ENCODE measurements around the gene CRIP3. TPM values are rescaled to one million over a fixed set of nuclear protein-coding genes. Genes with fewer than 3 reads are reported as not detected.
"Not testable (repeated sequence)": the region's sequence is repeated elsewhere in the genome, so short reads cannot be mapped to it uniquely, and the experiment has no call there.

The CRIP3 gene, protein sequence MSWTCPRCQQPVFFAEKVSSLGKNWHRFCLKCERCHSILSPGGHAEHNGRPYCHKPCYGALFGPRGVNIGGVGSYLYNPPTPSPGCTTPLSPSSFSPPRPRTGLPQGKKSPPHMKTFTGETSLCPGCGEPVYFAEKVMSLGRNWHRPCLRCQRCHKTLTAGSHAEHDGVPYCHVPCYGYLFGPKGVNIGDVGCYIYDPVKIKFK
- 4.1 TPM for total RNA-seq
- long read RNA-seq, partial matches to known transcripts: 1 of 4 reads
- long read RNA-seq, other reads (novel, unspliced or antisense): 3 of 4 reads

DNA sequence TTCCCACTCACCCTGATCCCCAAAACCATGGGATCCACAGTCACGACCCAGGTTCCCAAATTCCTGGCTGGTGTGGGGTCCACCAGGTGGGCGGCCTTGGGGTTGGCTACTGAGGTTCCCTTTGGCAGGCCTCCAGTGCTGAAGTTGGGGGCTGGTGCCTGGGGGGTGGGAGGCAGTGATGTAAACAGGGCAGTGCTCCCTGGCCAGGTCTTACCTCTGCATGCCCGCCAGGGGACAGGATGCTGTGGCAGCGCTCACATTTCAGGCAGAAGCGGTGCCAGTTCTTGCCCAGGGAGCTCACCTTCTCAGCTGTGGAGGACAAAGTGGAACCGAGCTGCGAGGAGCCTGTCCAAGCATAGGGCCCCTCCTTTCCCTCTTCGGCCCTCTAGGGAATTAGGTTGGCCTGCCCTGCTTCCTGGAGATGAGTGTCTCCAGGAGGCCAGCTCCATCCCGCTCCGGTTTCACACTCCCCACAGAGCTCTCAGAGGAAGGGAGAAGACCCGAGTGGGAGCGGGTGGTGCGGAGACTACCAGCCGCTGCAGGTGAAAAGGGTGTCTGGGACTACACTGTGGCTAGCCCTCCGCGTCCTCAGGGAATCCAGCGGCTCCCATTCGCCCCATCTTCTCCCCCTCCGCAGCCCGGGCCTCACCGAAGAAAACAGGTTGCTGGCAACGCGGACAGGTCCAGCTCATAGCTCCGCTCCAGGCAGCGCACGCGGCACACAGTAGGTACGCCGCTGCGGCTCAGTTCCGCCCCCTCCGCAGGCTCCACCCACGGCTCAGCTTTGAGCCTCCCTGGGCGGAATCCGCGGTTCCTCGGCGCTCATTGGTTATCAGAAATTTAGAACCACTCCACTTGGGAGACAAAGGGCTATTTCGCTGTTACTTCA, at the start of gene CRIP3:
TSS of gene CRIP3 (minus strand) at position 726 of the 889 bp plus-strand sequence. CDS start at position 692, 34 bp downstream.
- ATAC-seq (ENCODE audit: poor library complexity): peak; percentile 82
- intact Hi-C loops (cut with DNase I): no loop called here
- peak; percentile 70 for DNase-seq

DNA sequence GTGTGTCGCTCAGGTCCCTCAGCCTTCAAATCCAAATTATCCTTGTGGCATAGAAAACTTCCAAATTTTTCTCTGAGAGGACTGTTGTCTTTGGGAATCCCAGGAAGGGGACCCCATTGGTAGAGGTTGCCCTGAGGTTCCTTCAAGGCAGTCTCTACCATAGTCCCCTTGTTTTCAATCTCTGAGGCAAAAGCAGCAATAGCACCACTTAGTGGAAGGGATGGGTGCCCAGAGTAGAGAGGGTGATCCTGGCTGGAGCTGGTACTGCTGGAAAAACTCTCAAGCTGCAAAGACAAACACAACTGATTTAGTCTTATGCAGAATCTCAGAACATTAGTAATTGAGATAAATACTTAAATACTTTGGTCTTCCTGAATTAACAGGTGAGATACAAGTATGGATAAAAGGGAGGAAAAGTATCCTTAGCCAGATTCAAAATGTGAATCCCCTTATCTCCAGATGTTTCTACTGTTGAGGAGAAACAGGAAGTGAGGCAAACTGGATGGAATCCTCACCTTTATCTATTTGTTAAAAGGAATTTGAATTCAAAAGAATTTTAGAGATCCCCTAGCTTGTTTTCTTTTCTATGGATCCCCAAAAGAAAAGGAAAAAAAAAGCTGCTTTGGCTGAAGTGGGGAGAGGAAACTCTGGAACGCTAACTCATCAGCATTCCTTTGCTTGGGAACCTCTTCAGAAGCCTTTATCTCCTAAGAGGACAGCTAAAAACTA, 47.4 kb upstream of the CRIP3 start:
- ATAC-seq (ENCODE audit: poor library complexity): peak; percentile 80
- intact Hi-C loops (cut with DNase I): loop anchor here (5.0 kb wide), 1 partner anchor 94 kb away; no protein-coding TSS in a partner anchor
- no peak for DNase-seq

DNA sequence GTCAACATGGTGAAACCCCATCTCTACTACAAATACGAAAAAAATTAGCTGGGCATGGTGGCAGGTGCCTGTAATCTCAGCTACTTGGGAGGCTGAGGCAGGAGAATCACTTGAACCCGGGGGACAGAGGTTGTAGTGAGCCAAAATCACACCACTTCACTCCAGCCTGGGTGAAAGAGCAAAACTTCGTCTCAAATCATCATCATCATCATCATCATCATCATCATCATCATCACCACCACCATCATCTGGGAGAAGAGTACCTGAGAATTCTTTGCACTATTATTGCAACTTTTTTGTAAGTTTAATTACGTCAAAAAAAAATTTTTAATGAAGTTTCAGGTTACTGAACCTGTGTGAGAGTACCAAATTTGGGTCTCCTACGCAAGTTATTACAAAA, 43.3 kb upstream of the CRIP3 start:
- ATAC-seq (ENCODE audit: poor library complexity); intact Hi-C loops (cut with DNase I): not testable (repeated sequence)

DNA sequence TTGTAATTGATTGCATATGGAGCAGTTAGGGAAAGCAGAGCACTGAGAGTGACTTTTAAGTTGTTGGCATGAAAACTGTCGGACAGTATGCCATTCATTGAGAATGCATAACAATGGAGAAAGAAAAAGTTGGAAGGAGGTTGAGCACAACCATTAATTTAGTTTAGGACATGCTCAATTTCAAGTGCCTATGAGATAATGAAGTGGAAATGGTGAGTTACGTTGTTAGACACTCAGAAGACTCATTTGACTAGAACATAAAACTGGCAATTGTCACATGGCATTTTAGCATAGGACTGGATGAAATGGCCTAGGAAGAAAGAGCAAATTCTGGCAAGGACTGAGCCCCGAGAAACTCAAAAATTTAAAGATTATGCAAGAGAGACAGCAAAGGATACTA, 38.8 kb upstream of the CRIP3 start:
- intact Hi-C loops (cut with DNase I): no loop called here
- DNase-seq (no peak), ATAC-seq (ENCODE audit: poor library complexity) (no peak)

More for the DNA sequence above, 43.3 kb upstream of the CRIP3 start:
- not testable (repeated sequence) for DNase-seq

DNA sequence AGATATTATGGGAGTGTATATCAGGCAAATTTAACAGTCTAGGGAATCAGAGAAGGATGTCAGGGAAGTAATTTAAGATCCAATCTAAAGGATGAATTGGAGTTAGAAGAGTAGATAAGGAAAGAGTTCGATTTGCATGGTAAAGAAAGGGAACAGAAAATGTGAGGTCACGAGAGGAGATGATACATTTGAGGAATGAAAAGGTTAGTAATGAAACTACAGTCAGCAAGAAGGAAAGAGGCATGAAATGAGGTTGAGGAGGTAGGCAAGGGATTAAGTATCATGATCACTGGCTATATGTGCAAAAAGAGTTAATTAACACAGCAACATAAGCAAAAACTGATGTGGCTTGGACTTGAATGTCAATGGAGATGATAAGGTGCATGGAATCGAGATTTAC, 38.4 kb upstream of the CRIP3 start:
- intact Hi-C loops (cut with DNase I): no loop called here
- ATAC-seq (ENCODE audit: poor library complexity) (no peak), DNase-seq (no peak)

DNA sequence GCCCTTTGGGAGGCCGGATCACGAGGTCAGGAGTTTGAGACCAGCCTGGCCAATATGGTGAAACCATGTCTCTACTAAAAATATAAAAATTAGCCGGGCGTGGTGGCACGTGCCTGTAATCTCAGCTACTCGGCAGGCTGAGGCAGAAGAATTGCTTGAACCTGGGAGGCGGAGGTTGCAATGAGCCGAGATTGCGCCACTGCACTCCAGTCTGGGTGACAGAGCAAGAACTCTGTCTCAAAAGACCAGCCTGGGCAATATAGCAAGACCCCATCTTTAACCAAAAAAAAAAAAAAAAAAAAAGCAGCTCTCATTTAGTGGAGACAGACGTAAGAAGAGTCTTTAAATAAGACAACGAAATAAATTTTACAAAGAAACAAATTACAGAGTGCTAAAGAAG, 37.6 kb upstream of the CRIP3 start:
- intact Hi-C loops (cut with DNase I); DNase-seq; ATAC-seq (ENCODE audit: poor library complexity): not testable (repeated sequence)

DNA sequence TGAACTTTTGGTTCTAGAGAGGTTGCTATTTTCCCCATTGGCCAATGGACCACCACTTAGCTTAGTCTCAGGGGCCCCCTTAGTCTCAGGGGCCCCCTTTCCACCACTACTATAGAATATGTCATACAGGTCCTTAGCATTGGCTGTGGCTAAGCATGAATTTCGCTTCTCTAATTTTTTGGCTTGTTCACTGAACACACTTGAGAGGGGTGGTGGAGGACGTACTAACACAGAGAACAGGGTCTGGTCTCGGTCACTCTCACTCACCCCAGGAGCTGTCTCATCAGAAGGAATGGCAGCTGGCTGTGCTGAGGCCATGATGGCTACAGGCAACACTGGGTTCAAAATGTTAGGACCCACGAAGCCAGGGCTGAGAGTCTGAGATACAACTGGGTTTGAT, 30.5 kb upstream of the CRIP3 start:
- intact Hi-C loops (cut with DNase I): loop anchor here (10.0 kb wide), 1 partner anchor 434 kb away; no protein-coding TSS in a partner anchor
- ATAC-seq (ENCODE audit: poor library complexity) (no peak), DNase-seq (no peak)

DNA sequence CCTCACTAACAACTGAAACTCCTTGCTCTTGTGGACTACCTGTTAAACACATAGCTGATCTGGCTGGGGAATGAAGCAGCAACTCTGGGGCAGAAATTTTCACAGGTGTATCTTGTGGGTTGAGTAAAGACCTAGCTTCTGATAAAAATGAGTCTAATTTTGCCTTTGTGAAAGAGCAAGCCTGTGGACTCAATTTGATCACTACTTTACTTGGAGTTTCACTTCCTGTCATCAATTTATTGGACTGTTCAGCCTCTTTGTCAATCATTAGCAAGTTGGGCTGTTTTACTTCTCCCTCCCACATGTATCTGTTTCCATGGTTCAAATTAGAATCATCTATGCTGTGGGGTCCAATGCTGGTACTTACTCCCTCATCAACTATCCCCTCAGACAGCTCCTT, 29.6 kb upstream of the CRIP3 start:
- no peak for DNase-seq
- intact Hi-C loops (cut with DNase I): loop anchor here (10.0 kb wide), 1 partner anchor 433 kb away; no protein-coding TSS in a partner anchor

DNA sequence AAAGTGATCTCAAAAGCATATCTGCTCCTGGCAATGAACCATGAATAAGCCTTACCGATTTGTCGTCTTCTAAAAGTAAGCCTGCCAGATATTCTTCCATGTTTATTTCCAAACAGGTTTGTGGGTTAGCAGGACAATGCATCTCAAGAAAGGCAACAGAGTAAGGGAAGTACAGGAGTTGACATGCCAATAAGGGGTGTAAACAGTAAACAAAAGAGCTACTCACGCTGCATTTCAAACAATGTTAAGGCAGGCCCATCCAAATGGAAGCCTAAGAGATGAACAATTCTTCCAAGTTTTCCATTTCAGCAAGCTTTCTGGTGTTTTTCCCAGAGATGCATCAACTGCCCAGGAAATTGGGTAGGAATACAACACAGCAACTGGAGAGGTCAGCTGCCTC, 27.8 kb upstream of the CRIP3 start:
- intact Hi-C loops (cut with DNase I): loop anchor here (10.0 kb wide), 1 partner anchor 432 kb away; no protein-coding TSS in a partner anchor
- no peak for ATAC-seq (ENCODE audit: poor library complexity)
- DNase-seq: no peak

More for the DNA sequence above, 29.6 kb upstream of the CRIP3 start:
- ATAC-seq (ENCODE audit: poor library complexity): no peak

DNA sequence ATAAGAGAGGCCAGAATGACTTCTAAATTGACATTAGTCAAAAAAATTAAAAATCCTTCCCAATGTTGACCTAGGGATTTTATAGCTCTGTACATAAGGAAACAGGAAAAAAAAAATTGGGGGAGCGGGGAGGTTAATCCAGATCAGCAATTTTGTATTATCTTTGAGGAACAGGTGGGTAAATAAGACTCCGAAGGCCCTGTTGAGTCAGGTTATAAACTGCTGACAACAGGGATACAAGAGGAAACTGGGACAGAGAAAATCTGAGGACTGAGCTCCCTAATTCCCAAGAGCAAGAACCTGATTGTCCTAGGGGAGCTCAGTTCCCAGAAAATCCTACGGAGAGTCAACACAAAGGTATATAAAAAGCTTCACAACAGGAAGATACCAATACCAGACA, 26.8 kb upstream of the CRIP3 start:
- DNase-seq: no peak
- intact Hi-C loops (cut with DNase I): loop anchor here (10.0 kb wide), 1 partner anchor 431 kb away; no protein-coding TSS in a partner anchor
- ATAC-seq (ENCODE audit: poor library complexity): no peak

DNA sequence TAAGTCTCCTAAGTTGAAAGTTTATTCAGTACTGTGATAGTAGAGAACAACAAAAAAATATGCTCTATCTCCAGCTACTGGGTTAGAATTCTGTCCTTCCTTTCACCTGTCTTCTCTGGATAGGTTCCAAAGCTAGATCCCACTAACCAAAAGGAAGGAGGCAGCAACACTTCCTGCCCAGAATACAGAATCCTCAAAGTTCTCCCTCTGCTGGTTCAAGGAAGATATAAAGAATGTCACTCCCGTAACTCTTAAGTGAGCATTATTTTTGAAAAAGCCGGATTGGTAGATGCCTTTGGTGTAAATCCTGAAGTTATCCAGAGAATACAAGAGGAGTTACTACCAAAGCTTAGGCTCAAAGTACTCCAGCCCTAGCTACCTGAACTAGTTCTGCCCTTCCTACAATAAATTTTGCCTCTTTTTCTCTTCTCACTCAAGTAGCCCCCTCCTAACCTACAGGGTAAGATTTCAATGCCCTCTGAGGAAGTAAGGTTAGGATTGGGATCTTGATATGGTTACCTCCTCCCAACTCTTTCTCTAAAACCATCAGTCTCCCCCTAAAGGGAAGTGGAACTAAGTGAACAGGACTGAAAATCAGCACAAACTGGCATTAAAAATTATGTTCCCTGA, 26.0 kb upstream of the CRIP3 start:
- ATAC-seq (ENCODE audit: poor library complexity): peak; percentile 66
- no peak for DNase-seq
- intact Hi-C loops (cut with DNase I): loop anchor here (5.0 to 10.0 kb wide), 2 partner anchors 67 to 430 kb away; no protein-coding TSS in a partner anchor

DNA sequence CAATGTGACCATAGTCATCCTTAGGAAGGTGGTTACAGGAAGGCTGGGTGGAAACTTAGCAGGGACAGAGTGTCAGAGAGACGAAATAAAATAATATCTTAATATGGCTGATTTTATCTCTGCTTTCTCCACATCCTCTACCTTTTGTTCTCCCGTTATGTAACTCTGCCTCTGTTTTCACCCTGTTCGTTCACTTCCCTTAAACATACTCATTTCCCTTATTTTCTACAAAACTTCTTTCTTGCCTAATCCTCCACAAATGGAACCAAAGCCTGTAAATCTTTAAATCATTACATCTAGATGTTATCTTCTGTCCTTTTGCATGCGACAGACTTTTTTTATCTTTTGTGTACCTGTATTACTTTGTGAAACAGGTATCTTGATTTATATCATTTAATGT, 23.3 kb upstream of the CRIP3 start:
- no peak for ATAC-seq (ENCODE audit: poor library complexity)
- intact Hi-C loops (cut with DNase I): loop anchor here (5.0 to 10.0 kb wide), 2 partner anchors 65 to 427 kb away; no protein-coding TSS in a partner anchor
- no peak for DNase-seq

DNA sequence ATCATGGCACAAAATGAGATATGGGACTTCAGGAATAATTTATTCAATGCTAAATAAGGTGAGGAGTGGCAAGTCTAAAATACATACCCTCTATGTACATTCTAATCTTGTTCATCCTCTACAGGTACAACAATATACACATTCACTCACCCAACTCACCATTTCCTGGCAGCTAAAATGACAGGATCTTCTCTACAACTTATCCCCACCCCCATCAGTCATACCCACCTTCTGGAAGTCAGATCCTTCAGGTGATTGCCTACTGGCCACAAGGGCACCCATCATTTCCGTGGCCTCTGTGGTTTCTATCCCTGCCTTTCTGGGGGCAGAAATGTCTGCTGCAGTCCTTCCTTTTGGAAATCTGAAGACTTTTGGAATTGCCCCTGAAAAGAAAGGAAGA, 22.8 kb upstream of the CRIP3 start:
- DNase-seq (no peak), ATAC-seq (ENCODE audit: poor library complexity) (no peak)
- intact Hi-C loops (cut with DNase I): loop anchor here (5.0 to 10.0 kb wide), 2 partner anchors 64 to 427 kb away; no protein-coding TSS in a partner anchor

DNA sequence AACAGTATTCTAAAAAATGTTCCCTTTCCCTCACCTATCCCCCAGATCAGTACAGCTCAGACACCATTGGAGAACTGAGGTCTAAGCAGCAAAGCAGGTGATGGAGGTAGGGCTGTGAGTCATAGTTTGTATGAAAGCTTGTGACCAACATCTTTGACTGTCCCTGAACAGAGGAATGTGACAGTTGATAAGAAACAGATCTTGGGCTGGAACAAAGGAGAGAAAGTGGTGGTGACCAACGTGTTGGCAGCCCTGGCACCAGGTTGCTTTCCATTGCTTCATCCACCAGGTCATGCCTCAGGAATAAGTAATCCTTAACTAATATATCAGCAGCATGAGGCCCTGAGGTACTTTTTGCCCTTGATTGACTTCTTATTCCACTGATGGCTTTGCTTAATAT, 19.9 kb upstream of the CRIP3 start:
- ATAC-seq (ENCODE audit: poor library complexity): peak; percentile 97
- intact Hi-C loops (cut with DNase I): no loop called here
- DNase-seq: peak; percentile 63

DNA sequence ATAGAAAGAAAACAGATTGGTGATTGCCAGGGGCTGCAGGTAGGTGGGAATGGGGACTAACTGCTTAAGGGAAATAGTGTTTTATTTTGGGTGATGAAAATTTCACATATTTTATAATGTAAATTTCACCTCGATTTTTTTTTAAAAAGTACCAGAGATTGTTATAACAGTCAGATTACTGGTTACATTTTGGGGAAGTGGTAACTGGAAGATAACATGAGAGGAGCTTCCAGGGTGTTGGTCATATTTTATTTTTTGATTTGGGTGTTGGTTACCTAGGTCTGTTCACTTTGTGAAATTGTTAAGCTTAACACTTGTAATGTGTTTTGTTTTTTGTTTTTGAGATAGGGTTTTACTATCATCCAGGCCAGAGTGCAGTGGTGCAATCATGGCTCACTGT, 17.2 kb upstream of the CRIP3 start:
- intact Hi-C loops (cut with DNase I): no loop called here
- ATAC-seq (ENCODE audit: poor library complexity) (no peak), DNase-seq (no peak)

DNA sequence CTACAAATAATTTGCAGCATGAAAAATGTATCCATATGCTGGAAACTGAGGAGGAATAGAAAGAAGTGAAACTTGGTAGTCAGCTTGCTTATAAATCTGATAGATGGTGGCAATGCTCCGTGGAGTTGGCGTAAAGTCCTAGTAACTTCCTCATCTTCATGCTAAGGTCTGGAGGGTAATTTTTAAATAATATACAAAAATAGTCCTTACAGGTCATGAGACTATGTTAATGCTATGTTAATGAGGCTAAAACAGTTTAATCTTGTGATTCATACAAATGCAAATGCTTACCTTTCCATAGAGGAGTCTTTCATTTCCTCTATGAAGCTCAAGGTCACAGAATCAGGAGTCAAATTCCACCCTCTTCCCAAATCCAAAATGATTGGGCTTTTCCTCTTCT, 9.4 kb upstream of the CRIP3 start:
- intact Hi-C loops (cut with DNase I): no loop called here
- DNase-seq (no peak), ATAC-seq (ENCODE audit: poor library complexity) (no peak)

DNA sequence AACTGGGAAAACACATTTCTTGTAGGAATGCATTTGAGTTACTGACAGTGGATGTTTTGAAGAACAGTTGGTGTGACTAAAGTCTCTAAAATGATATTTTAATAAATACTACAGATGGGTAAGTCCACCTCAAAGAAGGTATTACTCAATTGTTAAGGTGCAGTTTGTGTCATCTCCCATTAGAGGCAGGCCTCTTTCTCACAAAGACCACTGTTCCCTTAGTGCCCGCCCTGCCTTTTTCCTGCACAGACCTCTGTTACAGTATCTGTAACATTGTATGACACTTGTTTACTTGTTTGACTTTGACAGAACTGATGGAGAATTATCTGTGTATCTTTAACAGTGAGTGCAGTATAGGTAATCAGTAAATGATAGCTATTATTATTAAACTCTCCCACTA, 5.2 kb upstream of the CRIP3 start:
- no peak for ATAC-seq (ENCODE audit: poor library complexity)

DNA sequence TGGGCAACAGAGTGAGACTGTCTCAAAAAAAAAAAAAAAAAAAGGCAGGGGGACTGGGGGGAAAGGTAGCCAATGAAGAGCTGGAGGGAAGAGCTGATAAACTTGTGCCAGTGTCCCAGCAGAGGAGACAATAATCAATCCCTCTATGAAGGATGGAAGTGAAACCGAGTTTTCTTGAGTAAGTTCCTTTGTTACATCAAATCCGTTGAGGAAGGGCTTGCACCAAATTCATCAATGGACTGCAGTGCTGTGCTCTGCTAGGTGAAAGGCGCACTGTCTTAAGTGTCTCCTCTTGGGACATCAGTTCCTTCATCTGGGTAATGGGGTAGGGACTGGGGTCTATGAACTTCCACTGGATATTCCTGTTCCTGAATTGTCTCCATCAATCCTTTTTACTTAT, 3.0 kb upstream of the CRIP3 start:
- DNase-seq: no peak
- intact Hi-C loops (cut with DNase I): no loop called here
- ATAC-seq (ENCODE audit: poor library complexity): no peak

More for the DNA sequence above, 5.2 kb upstream of the CRIP3 start:
- intact Hi-C loops (cut with DNase I): no loop called here
- DNase-seq: no peak

All from Right ventricle myocardium superior (tissue), 1 donor.